LNCAP (cell line): ENCODE measurements around the gene CCDC171.

Source experiments
- TF ChIP-seq, protein P1 (sequence below): fragments of 450-650 bp; IDR thresholded peaks from 2 replicates; pipeline ENCODE4 v1.5.1; 2017; ENCODE audit warnings: mild to moderate bottlenecking

CCDC171 gene

DNA sequence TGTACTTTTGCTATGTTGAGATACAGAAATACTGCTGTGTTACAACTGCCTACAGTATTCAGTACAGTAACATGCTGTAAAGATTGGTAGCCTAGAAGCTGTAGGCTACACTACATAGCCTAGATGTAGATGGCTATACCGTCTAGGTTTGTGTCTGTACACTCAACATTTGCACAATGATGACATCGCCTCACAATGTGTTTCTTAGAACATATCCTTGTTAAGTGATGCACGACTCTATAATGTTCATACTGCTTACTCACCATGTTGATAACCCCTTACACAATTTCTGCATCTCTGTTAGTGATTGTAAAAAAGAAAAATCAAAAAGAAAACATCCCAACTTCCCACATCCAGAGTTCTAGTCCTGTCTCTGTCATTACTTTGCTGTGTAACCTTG lies 450.0 kb downstream of the CCDC171 start:
- TF ChIP-seq, protein P1, sequence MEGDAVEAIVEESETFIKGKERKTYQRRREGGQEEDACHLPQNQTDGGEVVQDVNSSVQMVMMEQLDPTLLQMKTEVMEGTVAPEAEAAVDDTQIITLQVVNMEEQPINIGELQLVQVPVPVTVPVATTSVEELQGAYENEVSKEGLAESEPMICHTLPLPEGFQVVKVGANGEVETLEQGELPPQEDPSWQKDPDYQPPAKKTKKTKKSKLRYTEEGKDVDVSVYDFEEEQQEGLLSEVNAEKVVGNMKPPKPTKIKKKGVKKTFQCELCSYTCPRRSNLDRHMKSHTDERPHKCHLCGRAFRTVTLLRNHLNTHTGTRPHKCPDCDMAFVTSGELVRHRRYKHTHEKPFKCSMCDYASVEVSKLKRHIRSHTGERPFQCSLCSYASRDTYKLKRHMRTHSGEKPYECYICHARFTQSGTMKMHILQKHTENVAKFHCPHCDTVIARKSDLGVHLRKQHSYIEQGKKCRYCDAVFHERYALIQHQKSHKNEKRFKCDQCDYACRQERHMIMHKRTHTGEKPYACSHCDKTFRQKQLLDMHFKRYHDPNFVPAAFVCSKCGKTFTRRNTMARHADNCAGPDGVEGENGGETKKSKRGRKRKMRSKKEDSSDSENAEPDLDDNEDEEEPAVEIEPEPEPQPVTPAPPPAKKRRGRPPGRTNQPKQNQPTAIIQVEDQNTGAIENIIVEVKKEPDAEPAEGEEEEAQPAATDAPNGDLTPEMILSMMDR, result no peak

DNA sequence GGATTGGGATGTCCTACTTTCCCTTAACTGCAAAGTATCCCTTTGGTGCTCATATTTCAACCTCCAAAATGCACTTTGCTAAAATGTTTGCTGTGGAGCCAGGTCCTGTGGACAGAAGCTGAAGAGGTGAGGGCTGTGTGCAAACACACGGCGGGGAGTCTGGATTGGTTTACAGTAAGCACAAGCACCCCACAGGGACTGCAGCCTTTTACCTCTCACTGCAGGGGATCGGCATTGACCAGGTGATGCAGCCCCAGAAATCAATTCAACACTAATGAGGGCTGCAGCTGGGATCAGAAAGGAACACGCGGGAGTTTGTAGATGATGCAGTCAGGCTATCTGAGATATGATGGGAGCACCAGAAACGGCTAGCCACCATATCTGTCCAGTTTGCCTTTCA lies 450.9 kb downstream of the CCDC171 start:
- TF ChIP-seq, protein P1, result no peak

DNA sequence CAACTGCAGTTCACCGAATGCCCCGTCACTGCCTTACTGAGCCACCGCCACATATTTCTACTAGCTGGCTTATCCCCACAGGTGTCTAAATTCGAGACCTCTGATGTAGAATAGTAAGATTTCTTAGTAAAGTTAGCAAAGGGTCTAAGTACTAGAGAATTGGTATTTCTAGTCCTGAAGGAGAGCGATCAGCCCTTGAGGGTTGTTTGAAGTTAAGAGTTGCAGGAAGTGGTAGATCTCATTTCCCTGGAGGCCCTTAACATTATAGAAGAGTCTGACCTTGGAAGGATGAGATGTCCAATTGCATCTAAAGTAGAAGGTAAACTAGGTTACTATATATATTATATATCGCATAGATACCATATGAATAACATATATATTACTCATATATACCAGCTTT lies 451.8 kb downstream of the CCDC171 start:
- TF ChIP-seq, protein P1, result no peak

DNA sequence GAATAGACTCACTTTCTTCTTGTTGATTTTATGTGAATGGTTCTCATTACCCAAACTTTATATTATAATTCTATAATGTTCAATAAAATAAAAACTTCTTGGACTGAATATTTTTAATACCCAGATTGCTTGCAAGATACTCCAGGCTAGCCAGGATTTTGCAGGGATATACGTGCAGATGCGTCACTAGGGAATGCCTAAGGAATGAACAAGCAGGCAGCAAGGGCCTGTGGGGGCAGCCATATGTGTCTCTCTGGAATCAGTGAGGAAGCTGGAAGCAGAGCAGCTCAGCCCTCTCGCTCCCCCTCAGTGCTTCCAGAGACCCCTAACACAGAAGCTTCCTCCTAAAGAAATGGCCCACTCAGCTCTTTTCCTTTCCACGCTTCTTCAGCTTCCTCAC lies 457.4 kb downstream of the CCDC171 start:
- TF ChIP-seq, protein P1, result no peak

DNA sequence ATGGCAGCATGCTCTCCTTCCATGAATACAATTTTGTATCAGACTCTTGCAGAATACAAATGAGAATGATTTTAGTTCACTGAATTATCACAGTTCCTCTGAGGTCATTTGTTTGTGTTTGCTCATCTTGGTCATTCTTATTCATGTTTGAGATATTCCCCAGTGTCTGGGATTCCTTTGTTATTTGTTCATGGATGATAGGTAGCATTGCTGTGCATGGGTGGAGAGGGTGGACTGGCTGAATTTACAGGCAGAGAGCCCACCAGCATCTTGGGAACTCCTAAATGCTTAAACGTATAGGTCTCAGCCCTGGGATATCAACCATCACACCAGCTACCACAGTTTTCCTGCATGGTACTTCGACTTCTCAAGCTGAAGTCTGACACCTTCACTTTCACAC lies 459.8 kb downstream of the CCDC171 start:
- TF ChIP-seq, protein P1, result no peak

DNA sequence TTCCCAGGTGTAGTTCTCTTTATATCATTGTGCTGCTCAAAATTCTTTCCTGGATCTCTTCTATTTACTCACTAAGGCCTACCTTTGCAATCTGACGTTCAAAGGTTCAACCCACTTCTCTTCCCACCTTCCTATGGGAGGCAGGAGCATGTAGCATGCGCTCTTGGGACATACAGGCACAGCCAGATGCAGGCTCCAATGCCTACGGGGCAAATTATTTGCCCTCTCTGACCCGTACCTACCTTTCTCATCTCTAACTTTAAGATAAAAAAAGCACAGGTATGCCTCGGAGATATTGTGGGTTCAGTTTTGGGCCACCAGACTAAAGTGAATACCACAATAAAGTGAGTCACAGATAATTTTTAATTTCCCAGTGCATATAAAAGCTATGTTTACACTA lies 460.5 kb downstream of the CCDC171 start:
- TF ChIP-seq, protein P1, result no peak

DNA sequence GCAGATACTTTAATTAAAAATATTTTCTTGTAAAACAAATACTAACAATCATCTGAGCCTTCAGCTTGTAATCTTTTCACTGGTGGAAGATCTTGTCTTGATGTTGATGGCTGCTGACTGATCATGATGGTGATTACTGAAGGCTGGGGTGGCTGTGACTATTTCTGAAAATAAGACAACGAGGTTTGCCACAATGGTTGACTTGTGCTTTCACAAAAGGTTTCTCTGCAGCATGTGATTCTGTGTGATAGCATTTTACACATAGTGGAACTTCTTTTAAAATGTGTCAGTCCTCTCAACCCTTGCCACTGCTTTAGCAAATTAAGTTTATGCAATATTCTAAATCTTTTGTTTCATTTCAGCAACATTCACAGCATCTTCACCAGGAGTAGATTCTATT lies 461.0 kb downstream of the CCDC171 start:
- TF ChIP-seq, protein P1, result no peak

DNA sequence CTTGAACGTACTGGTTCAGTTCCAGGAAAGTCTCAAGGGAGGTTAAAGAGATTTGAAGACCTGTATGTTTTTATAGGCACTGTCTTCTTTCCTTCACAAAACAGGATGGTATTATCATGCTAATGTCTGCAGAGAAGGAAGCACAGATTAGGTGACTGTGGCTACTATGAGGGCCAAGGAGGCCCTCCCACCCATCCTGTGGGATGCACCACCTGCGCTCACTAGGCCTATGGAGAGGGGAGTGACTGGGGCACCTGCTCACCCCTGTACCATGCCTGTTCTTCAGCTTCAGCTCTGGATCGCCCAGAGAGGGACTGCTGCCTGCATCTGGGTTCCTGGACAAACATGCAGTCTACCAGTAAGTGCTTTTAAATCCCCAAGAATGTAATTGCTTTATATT lies 469.4 kb downstream of the CCDC171 start:
- TF ChIP-seq, protein P1, result no peak
